ENCODE results near the gene NEDD4L.

DNA sequence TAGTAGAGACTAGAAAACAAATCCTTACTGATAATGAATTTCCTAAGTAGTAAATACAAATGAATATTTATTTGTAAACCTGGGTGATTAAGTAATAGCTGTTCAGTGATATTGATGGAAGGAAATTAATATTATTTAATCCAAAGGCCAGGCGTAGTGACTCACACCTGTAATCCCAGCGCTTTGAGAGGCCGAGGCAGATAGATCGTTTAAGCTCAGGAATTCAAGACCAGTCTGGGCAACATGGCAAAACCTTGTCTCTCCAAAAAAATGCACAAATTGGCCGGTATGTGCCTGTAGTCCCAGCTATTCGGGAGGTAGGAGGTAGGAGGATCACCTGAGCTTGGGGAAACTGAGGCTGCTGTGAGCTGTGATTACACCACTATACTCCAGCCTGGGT lies 228.2 kb downstream of the NEDD4L start:
- TF ChIP-seq YY1 (IDR thresholded peaks at IDR 0.05; ENCODE audit: insufficient read depth, insufficient read length) (no peak), SUZ12 (IDR thresholded peaks at IDR 0.05; ENCODE audit: extremely low read depth, insufficient read depth, insufficient read length) (no peak)

Measured in NT2/D1 (cell line).